Stimulated activated CD4-positive, alpha-beta T cell treated with anti-CD3 and anti-CD28 coated beads, Interleukin-1b, Interleukin-23, amount 100 ng/mL, for 48 hours (primary cell): ENCODE results near the gene PLSCR1.

Experiments used
- DNase-seq: peaks from one replicate; pipeline ENCODE4 v3.0.0-alpha.2; 2020

The PLSCR1 gene

GRCh38 chr3:146470425-146470990 is 73.9 kb downstream of the PLSCR1 start:
- DNase-seq = no peak

GRCh38 chr3:146469150-146470017 is 75.0 kb downstream of the PLSCR1 start, which contains the start of gene PLSCR2:
TSS of gene PLSCR2 (minus strand) at chr3:146469561. CDS start at chr3:146459904, 9,657 bp downstream.
- DNase-seq = peak; percentile 71

GRCh38 chr3:146468671-146469149 is 75.7 kb downstream of the PLSCR1 start:
- DNase-seq = no peak

- no peak for DNase-seq
Measured at GRCh38 chr3:146468234-146468633, 76.2 kb downstream of the PLSCR1 start.

- no peak for DNase-seq
Measured at GRCh38 chr3:146466604-146467003, 77.8 kb downstream of the PLSCR1 start.

- no peak for DNase-seq
Measured at GRCh38 chr3:146465693-146466465, 78.5 kb downstream of the PLSCR1 start.
